LoVo (cell line): ENCODE results near the gene CNOT6L.
A peak's percentile ranks its signal among the peaks of the same experiment; 100 is the strongest.

Experiments
- DNase-seq: peaks from one replicate; pipeline ENCODE4 v3.0.0-alpha.2; 2016; ENCODE audit warnings: low spot score

The CNOT6L gene

GRCh38 chr4:77712675-77713074, 106.5 kb downstream of the CNOT6L start:
- DNase-seq = no peak

- DNase-seq = no peak
Observed at GRCh38 chr4:77711469-77711868, 107.7 kb downstream of the CNOT6L start.

GRCh38 chr4:77710684-77711083, 108.5 kb downstream of the CNOT6L start:
- DNase-seq = no peak

GRCh38 chr4:77710059-77710458, 109.1 kb downstream of the CNOT6L start:
- no peak for DNase-seq

- no peak for DNase-seq
Observed at GRCh38 chr4:77706717-77707116, 112.5 kb downstream of the CNOT6L start.

- DNase-seq = no peak
Observed at GRCh38 chr4:77703666-77704065, 115.5 kb downstream of the CNOT6L start.

GRCh38 chr4:77701121-77701520, 118.0 kb downstream of the CNOT6L start:
- no peak for DNase-seq

- no peak for DNase-seq
Observed at GRCh38 chr4:77699731-77700210, 119.4 kb downstream of the CNOT6L start.

GRCh38 chr4:77697860-77698590, 121.1 kb downstream of the CNOT6L start:
- peak; percentile 24 for DNase-seq

GRCh38 chr4:77695774-77696173, 123.4 kb downstream of the CNOT6L start:
- peak; percentile 53 for DNase-seq

GRCh38 chr4:77692847-77693432, 126.2 kb downstream of the CNOT6L start:
- DNase-seq = no peak

GRCh38 chr4:77681792-77682191, 137.4 kb downstream of the CNOT6L start:
- no peak for DNase-seq

GRCh38 chr4:77676842-77677241, 142.3 kb downstream of the CNOT6L start:
- DNase-seq = no peak

- DNase-seq = no peak
Observed at GRCh38 chr4:77671051-77671450, 148.1 kb downstream of the CNOT6L start.

GRCh38 chr4:77669946-77670590, 149.1 kb downstream of the CNOT6L start:
- peak; percentile 27 for DNase-seq

GRCh38 chr4:77665381-77666069, 153.6 kb downstream of the CNOT6L start:
- DNase-seq = no peak
